Subcutaneous adipose tissue (tissue), 4 donors: ENCODE measurements around the gene BASP1. TPM values are rescaled to one million over a fixed set of nuclear protein-coding genes. Genes with fewer than 3 reads are reported as not detected.

Source experiments
- total RNA-seq, 4 donors: library from RNA; depleted of rRNA; stranded (reverse); fragments of >200 nt; gene quantifications; one replicate each; pipeline ENCODE4 v1.1.0, GENCODE V29; 2016
- TF ChIP-seq, protein P1 (sequence below): fragments of 450-650 bp; IDR thresholded peaks from one replicate; pipeline ENCODE4 v1.5.1; 2016; ENCODE audit warnings: low read depth, mild to moderate bottlenecking, control low read depth, antibody characterized with exemption, moderate library complexity

BASP1 gene
- total RNA-seq, 4 donors from 2014 or later, result 15.3 to 80.7 (median 33.5) TPM

DNA sequence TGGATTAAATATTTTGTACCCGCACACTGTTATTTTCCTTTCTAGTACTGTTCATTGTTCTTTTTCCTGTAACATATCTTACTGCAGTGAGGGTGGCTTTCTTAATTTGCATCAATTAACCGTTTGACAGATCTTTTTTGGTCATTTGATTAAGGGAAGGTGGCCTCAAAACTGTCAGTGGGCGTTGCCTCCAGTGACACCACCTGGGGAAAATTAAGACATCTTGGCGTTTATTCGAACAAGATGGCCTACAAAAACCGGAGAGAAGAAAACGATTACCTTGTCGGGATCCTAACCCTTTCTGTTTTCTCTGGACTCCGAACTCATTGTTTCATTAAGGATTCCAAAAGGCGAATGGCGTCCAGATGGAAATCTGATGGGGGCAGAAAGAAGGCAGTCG is 2.0 kb downstream of the BASP1 start:
- TF ChIP-seq, protein P1, sequence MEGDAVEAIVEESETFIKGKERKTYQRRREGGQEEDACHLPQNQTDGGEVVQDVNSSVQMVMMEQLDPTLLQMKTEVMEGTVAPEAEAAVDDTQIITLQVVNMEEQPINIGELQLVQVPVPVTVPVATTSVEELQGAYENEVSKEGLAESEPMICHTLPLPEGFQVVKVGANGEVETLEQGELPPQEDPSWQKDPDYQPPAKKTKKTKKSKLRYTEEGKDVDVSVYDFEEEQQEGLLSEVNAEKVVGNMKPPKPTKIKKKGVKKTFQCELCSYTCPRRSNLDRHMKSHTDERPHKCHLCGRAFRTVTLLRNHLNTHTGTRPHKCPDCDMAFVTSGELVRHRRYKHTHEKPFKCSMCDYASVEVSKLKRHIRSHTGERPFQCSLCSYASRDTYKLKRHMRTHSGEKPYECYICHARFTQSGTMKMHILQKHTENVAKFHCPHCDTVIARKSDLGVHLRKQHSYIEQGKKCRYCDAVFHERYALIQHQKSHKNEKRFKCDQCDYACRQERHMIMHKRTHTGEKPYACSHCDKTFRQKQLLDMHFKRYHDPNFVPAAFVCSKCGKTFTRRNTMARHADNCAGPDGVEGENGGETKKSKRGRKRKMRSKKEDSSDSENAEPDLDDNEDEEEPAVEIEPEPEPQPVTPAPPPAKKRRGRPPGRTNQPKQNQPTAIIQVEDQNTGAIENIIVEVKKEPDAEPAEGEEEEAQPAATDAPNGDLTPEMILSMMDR, result no peak

DNA sequence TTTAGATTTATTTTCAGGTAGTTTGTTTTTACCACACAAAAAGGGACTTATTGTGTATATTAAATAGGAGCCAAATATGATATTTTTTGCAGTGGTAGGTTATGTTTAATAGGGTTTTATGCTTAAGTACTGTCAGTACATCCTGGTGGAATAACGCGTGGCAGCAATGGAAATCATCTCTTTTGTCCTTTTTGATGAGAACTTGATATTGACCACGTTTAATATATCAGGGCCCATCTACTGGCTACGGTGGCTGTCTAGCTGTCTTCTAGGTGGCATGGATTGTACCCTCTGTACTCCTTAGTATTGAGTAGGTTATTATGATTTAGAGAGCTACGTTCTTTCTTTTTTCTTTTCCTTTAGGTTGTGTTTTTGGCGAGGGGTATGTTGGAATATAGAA is 2.6 kb downstream of the BASP1 start:
- TF ChIP-seq, protein P1, result no peak

DNA sequence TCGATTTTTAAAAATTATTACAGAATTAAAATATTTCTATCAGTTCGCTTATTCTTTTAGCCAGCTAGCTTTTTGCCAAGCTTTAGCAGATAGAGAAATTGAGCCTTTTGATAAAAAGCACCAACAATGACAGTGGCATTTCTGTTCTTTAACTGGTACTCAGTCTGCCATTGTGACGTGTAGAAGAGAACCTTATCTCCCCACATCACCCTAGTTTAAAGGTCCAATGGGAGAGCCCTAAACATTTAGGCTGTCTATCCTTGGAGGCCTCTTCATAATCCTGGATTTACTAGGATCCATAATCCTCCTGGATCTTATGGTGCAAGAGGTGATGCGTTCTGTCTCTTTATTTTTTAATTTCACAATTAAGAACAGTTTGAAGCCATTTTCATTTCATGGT is 3.0 kb downstream of the BASP1 start:
- TF ChIP-seq, protein P1, result no peak

DNA sequence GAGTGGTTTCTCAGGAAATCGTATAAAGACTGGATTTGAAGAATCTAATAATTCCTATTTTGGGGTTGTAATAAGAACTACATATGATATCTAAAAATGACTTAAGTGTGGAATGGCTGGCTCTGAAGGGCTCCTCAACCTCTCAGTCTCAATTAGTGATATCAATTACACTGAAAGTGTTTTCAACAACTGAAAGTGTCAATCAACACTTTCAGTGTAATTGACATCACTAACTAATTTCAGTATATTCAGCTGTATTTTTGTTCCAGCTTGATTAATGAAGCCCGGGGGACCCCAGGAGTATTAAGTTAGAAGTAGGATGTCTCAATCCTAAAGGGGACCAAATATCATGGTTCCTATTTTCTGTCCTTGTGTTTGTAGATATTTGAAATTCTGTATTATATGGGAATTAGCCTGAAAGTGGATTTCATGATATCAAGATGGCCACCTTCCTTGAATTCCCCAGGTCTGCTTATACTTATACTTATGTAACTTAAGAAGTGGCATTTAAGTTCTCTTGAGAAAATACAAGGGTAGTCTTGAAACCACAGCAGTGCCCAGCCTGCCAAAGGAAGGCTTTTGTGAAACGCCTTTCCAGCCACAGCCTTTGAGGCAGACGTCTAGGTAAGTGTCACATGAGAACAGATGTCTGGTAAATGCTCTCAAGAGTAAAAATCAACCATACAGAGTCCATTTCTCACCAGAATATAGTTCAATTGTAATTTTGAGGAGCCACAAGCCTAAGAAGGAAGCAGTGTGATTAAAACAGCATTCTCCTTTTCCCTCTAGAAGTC is 4.6 kb downstream of the BASP1 start:
- TF ChIP-seq, protein P1, result no peak

DNA sequence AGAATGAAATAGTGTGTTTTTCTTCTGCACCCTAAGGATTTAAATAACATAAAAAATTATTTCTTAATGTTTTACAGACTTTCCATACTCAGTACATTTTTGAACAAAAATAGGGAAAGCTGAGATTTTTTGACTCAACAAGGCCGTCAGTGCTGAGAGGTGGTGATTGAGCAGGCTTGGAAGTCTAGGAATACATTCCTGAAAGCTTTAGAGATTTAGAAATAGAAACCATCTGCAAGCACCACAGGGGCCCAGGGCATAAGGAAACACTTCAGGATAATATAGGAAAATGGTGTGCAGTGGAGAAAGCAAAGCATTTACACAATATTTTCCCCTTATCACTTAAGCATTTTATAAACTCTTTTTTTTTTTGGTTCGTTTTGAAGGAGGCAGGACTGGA is 5.2 kb downstream of the BASP1 start:
- TF ChIP-seq, protein P1, result no peak

DNA sequence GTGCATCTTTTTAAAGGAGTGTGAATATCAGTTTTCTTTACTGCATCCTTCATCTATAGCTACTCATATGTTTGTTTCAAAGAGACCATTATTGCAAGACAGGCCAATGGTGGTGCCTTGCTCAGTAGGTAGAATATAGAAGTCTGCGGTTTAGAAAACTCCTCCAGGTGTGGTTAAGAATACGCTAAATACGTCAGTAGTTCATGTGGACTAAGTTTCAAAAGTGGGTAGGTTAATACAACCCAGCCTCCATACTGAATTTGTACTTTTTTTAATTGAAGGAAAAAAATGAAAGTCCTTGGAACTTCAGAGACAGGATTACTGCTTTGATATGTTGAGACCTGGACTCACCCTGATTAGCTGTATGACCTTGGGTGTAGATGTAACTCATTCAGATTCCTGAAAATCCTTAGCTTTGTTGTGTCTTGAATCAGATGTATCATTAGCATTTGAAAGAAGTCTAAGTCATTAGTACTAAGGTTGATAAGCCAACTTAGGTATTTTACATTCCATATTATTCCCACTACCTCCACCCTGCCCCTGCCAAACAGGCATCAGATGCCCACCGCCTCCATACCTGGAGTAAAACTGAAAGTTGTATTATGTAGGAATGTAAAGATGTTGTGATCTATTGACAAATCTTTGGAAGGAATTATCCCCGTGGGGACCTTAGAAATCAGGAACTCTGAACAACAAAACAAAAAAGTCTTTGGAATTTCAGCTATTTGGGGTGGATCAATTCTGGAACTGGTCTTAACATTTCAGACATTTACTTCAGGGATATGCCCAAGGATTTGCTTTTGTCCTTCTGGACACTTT is 6.1 kb downstream of the BASP1 start:
- TF ChIP-seq, protein P1, result no peak

DNA sequence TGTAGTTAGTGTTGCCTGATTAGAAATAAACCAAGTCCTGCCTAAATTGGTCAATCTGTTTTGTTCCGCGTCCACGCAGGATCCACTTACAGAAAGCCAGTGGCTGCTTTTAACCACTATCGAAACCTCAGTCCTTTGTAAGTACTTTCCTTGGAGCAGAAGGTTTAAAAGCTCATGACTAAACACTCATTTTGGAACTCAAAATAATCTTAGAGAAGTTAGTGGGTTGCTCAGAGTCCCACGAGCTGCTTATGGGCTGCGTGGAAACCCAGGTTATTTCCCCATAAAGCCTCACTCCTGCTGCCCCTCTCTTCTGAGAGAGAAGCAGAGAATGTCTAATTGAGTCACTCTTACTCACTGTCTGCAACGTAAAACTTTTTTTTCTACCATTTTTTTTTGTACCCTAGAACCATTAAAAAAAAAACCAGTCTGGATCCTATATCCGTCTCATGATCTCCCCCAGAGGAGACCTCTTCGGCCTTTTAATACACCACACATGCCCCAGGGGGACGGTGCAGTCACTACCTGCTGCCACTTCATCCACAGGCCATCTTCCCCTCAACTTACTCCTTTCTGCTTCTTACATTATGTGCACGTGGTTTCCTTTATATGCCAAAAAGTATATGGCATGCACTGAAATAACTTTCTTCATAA is 7.6 kb downstream of the BASP1 start:
- TF ChIP-seq, protein P1, result no peak
